NB4 (cell line): ENCODE measurements around the gene TRPM5.

ENCODE experiments used
- CTCF ChIP-seq: IDR thresholded peaks from one replicate; pipeline ENCODE4 v1.5.1; 2012; ENCODE audit warnings: low read depth, low read length
- MYC ChIP-seq: IDR thresholded peaks from 2 replicates; pipeline ENCODE4 v1.6.1; 2011; ENCODE audit warnings: low read depth, low read length
- POLR2A ChIP-seq: IDR thresholded peaks from 2 replicates; pipeline ENCODE4 v1.6.1; 2011; ENCODE audit warnings: mild to moderate bottlenecking; ENCODE audit not compliant: insufficient read length; ENCODE audit errors: extremely low read depth

- TF ChIP-seq CTCF (no peak), POLR2A (no peak), MYC (no peak)
These were observed 32.9 kb upstream of the TRPM5 start for GRCh38 chr11:2477254-2477653.
